T-helper 17 cell (primary cell): ENCODE data around the gene THAP2. TPM values are rescaled to one million over a fixed set of nuclear protein-coding genes. Genes with fewer than 3 reads are reported as not detected.

Source experiments
- ATAC-seq: fragments of 150-1000 bp; cut with Tn5 transposase; 2 replicates; pipeline ENCODE4 v1.10.0; 2021; ENCODE audit warnings: mild to moderate bottlenecking, moderate library complexity
- DNase-seq, 3 donors: peaks; one replicate each; pipeline versions ENCODE4 v3.0.0 to v3.0.0-alpha.2; 2020 to 2021
- H3K9me3 ChIP-seq: one replicate; pipeline ENCODE4 v1.7.0; 2013; ENCODE audit warnings: low read length, mild to moderate bottlenecking; ENCODE audit not compliant: control insufficient read depth, poor library complexity, severe bottlenecking
- H3K27ac Mint-ChIP-seq: one replicate; pipeline ENCODE4 v1.8.0; 2022; ENCODE audit warnings: mild to moderate bottlenecking, moderate library complexity, mixed read lengths
- H3K27me3 Mint-ChIP-seq: one replicate; pipeline ENCODE4 v1.8.0; 2022; ENCODE audit warnings: mixed read lengths
- H3K36me3 Mint-ChIP-seq: one replicate; pipeline ENCODE4 v1.8.0; 2022; ENCODE audit warnings: low read depth, mixed read lengths
- H3K4me1 Mint-ChIP-seq: one replicate; pipeline ENCODE4 v1.8.0; 2022; ENCODE audit warnings: mild to moderate bottlenecking, mixed read lengths
- H3K4me3 Mint-ChIP-seq: one replicate; pipeline ENCODE4 v1.8.0; 2022; ENCODE audit warnings: mild to moderate bottlenecking, moderate library complexity, mixed read lengths
- total RNA-seq, 4 donors: library from RNA in 2 of 4; stranded (reverse) in 2 of 4; gene quantifications; one replicate each; pipeline ENCODE4 v1.2.3 and lab custom pipeline; 2022 to 2026

Gene THAP2
- total RNA-seq, 2 donors from 2014 or later: 13.1 to 14.9 TPM

GRCh38 chr12:71726548-71726947 is 62.4 kb downstream of the THAP2 start:
- Mint-ChIP-seq H3K4me1 (peaks cover 5% of the 10 kb centered on the region), H3K36me3 (no peaks in the 10 kb centered on the region), H3K4me3 (no peak overlapping the region), H3K27ac (no peak overlapping the region), H3K27me3 (peaks cover 13% of the 10 kb centered on the region)
- no peak for ATAC-seq
- DNase-seq: no peak
- H3K9me3 ChIP-seq: no peaks in the 10 kb centered on the region

- Mint-ChIP-seq H3K4me3 (no peak overlapping the region), H3K27ac (no peak overlapping the region), H3K27me3 (peaks cover 13% of the 10 kb centered on the region), H3K36me3 (no peaks in the 10 kb centered on the region), H3K4me1 (peaks cover 5% of the 10 kb centered on the region)
- ATAC-seq (no peak), DNase-seq (no peak)
- H3K9me3 ChIP-seq: no peaks in the 10 kb centered on the region
Observed at GRCh38 chr12:71727958-71728357, 63.9 kb downstream of the THAP2 start.

Other genes starting within 250 kb of the THAP2 start
- gene LGR5, start 224.5 kb upstream of the THAP2 start, total RNA-seq: not detected
- 100 to 1,000 TPM; 122 to 133 TPM for gene ZFC3H1, start 453 bp upstream of the THAP2 start, total RNA-seq
- 10 to 100 TPM; 11.8 to 12.3 TPM for gene TMEM19, start 21.8 kb downstream of the THAP2 start, total RNA-seq
- gene RAB21, start 90.6 kb downstream of the THAP2 start, total RNA-seq: 10 to 100 TPM; 58.8 to 68.8 TPM
- 10 to 100 TPM; 77.3 to 97.2 TPM for gene TBC1D15, start 175.5 kb downstream of the THAP2 start, total RNA-seq